Naive B cell (primary cell): Measurements from ENCODE around the gene ZNF385B. TPM values are rescaled to one million over a fixed set of nuclear protein-coding genes. Genes with fewer than 3 reads are reported as not detected.
"Not testable (repeated sequence)": the region's sequence is repeated elsewhere in the genome, so short reads cannot be mapped to it uniquely, and the experiment has no call there.

Source experiments
- ATAC-seq, 2 donors: fragments of 150-1000 bp; cut with Tn5 transposase; 2 replicates each; pipeline ENCODE4 v1.10.0; 2021; ENCODE audit warnings: low read depth in 2 of 2, mild to moderate bottlenecking in 2 of 2, moderate library complexity in 2 of 2
- DNase-seq: peaks from one replicate; pipeline ENCODE4 v3.0.0; 2022
- H3K27ac Mint-ChIP-seq, 6 donors: one replicate each; pipeline ENCODE4 v1.8.0; 2020 to 2022; ENCODE audit warnings: mild to moderate bottlenecking in 6 of 6, mixed read lengths in 6 of 6, moderate library complexity in 5 of 6, inconsistent platforms in 2 of 6
- H3K27me3 Mint-ChIP-seq, 3 donors: one replicate each; pipeline ENCODE4 v1.8.0; 2021 to 2022; ENCODE audit warnings: mixed read lengths in 3 of 3, mild to moderate bottlenecking in 1 of 3
- H3K36me3 Mint-ChIP-seq, 2 donors: one replicate each; pipeline ENCODE4 v1.8.0; 2020 to 2022; ENCODE audit warnings: mixed read lengths in 2 of 2, inconsistent platforms in 1 of 2, mild to moderate bottlenecking in 1 of 2
- H3K4me1 Mint-ChIP-seq, 3 donors: one replicate each; pipeline ENCODE4 v1.8.0; 2020 to 2022; ENCODE audit warnings: mixed read lengths in 3 of 3, inconsistent platforms in 1 of 3, mild to moderate bottlenecking in 1 of 3, moderate library complexity in 1 of 3
- H3K4me3 Mint-ChIP-seq, 8 donors: one replicate each; pipeline ENCODE4 v1.8.0; 2020 to 2022; ENCODE audit warnings: mild to moderate bottlenecking in 8 of 8, mixed read lengths in 8 of 8, moderate library complexity in 8 of 8, inconsistent platforms in 2 of 8
- H3K9me3 Mint-ChIP-seq, 7 donors: one replicate each; pipeline ENCODE4 v1.8.0; 2020 to 2022; ENCODE audit warnings: mixed read lengths in 7 of 7, mild to moderate bottlenecking in 5 of 7, inconsistent platforms in 2 of 7, moderate library complexity in 1 of 7
- polyA plus RNA-seq, 6 donors: library from polyadenylated mRNA; unstranded; fragments of 300-500 nt; fragmentation: Illumina TruSeq; gene quantifications; one replicate each; pipeline ENCODE4 v1.2.3, GENCODE V29; 2021; ENCODE audit warnings: low read depth in 6 of 6

ZNF385B gene
- polyA plus RNA-seq, 6 donors from 2014 or later: not detected

- H3K4me3 Mint-ChIP-seq: no peak overlapping the region
- H3K4me1 Mint-ChIP-seq: no peaks in the 10 kb centered on the region
- DNase-seq: no peak
- no peak overlapping the region for H3K27ac Mint-ChIP-seq
- peaks cover 0 to 2% (median 0%) of the 10 kb centered on the region in 7 donors for H3K9me3 Mint-ChIP-seq
- peaks cover 4 to 21% (median 6%) of the 10 kb centered on the region in 3 donors for H3K27me3 Mint-ChIP-seq
- ATAC-seq: no peak
- H3K36me3 Mint-ChIP-seq: no peaks in the 10 kb centered on the region
These were observed 218.9 kb downstream of the ZNF385B start for GRCh38 chr2:179642462-179642861.

- no peak for ATAC-seq
- Mint-ChIP-seq H3K9me3 (peaks cover 0 to 6% (median 0%) of the 10 kb centered on the region in 7 donors), H3K4me3 (no peak overlapping the region), H3K27ac (no peak overlapping the region), H3K4me1 (no peaks in the 10 kb centered on the region), H3K36me3 (no peaks in the 10 kb centered on the region), H3K27me3 (peaks cover 0 to 12% (median 4%) of the 10 kb centered on the region in 3 donors)
- no peak for DNase-seq
These were observed 224.4 kb downstream of the ZNF385B start for GRCh38 chr2:179636995-179637394.

- DNase-seq (no peak), ATAC-seq (no peak)
- Mint-ChIP-seq H3K27ac (no peak overlapping the region), H3K9me3 (peaks cover 0 to 8% (median 0%) of the 10 kb centered on the region in 7 donors), H3K36me3 (no peaks in the 10 kb centered on the region), H3K4me1 (no peaks in the 10 kb centered on the region), H3K27me3 (peaks cover 0 to 15% (median 4%) of the 10 kb centered on the region in 3 donors), H3K4me3 (no peak overlapping the region)
These were observed 225.1 kb downstream of the ZNF385B start for GRCh38 chr2:179636100-179636980.

- not testable (repeated sequence) for H3K4me3 Mint-ChIP-seq, H3K4me1 Mint-ChIP-seq, H3K36me3 Mint-ChIP-seq, ATAC-seq, H3K27me3 Mint-ChIP-seq, DNase-seq, H3K9me3 Mint-ChIP-seq, H3K27ac Mint-ChIP-seq
These were observed 229.5 kb downstream of the ZNF385B start for GRCh38 chr2:179631769-179632385.

GRCh38 chr2:179629776-179630175 is 231.6 kb downstream of the ZNF385B start:
- H3K4me1 Mint-ChIP-seq, DNase-seq, H3K27me3 Mint-ChIP-seq, H3K27ac Mint-ChIP-seq, H3K9me3 Mint-ChIP-seq, H3K36me3 Mint-ChIP-seq, H3K4me3 Mint-ChIP-seq, ATAC-seq: not testable (repeated sequence)

- Mint-ChIP-seq H3K27me3 (peaks cover 0 to 5% (median 0%) of the 10 kb centered on the region in 3 donors), H3K4me3 (no peak overlapping the region), H3K4me1 (no peaks in the 10 kb centered on the region), H3K27ac (no peak overlapping the region), H3K36me3 (no peaks in the 10 kb centered on the region), H3K9me3 (peaks cover 0 to 6% (median 0%) of the 10 kb centered on the region in 7 donors)
- DNase-seq (no peak), ATAC-seq (no peak)
These were observed 235.2 kb downstream of the ZNF385B start for GRCh38 chr2:179626261-179626660.

GRCh38 chr2:179622635-179623300 is 238.6 kb downstream of the ZNF385B start:
- Mint-ChIP-seq H3K9me3 (peaks cover 0 to 6% (median 4%) of the 10 kb centered on the region in 7 donors), H3K27me3 (peaks cover 0 to 5% (median 5%) of the 10 kb centered on the region in 3 donors), H3K27ac (no peak overlapping the region), H3K36me3 (no peaks in the 10 kb centered on the region), H3K4me3 (no peak overlapping the region), H3K4me1 (no peaks in the 10 kb centered on the region)
- DNase-seq: no peak
- no peak for ATAC-seq

- peaks cover under 1 to 7% (median 5%) of the 10 kb centered on the region in 3 donors for H3K27me3 Mint-ChIP-seq
- DNase-seq (no peak), ATAC-seq (no peak)
- H3K9me3 Mint-ChIP-seq: peaks cover 0 to 6% (median 4%) of the 10 kb centered on the region in 7 donors
- H3K4me3 Mint-ChIP-seq: no peak overlapping the region
- no peak overlapping the region for H3K27ac Mint-ChIP-seq
- H3K4me1 Mint-ChIP-seq: no peaks in the 10 kb centered on the region
- no peaks in the 10 kb centered on the region for H3K36me3 Mint-ChIP-seq
These were observed 239.3 kb downstream of the ZNF385B start for GRCh38 chr2:179622112-179622511.

- H3K27ac Mint-ChIP-seq: no peak overlapping the region
- H3K27me3 Mint-ChIP-seq: peaks cover 8 to 12% (median 10%) of the 10 kb centered on the region in 3 donors
- no peaks in the 10 kb centered on the region for H3K4me1 Mint-ChIP-seq
- no peak for DNase-seq
- H3K36me3 Mint-ChIP-seq: no peaks in the 10 kb centered on the region
- ATAC-seq: no peak
- H3K4me3 Mint-ChIP-seq: no peak overlapping the region
- H3K9me3 Mint-ChIP-seq: peaks cover 0 to 6% (median 4%) of the 10 kb centered on the region in 7 donors
These were observed 241.4 kb downstream of the ZNF385B start for GRCh38 chr2:179619947-179620467.

GRCh38 chr2:179614121-179614520 is 247.3 kb downstream of the ZNF385B start:
- no peak for ATAC-seq
- H3K27me3 Mint-ChIP-seq: peaks cover 8 to 32% (median 22%) of the 10 kb centered on the region in 3 donors

GRCh38 chr2:179613701-179614100 is 247.7 kb downstream of the ZNF385B start:
- peaks cover 8 to 32% (median 22%) of the 10 kb centered on the region in 3 donors for H3K27me3 Mint-ChIP-seq
- DNase-seq: no peak
- no peak overlapping the region for H3K4me3 Mint-ChIP-seq
- no peak for ATAC-seq
- H3K9me3 Mint-ChIP-seq: peaks cover 0 to 5% (median 1%) of the 10 kb centered on the region in 7 donors
- no peaks in the 10 kb centered on the region for H3K4me1 Mint-ChIP-seq
- no peaks in the 10 kb centered on the region for H3K36me3 Mint-ChIP-seq
- H3K27ac Mint-ChIP-seq: no peak overlapping the region

More at GRCh38 chr2:179614121-179614520, 247.3 kb downstream of the ZNF385B start:
- no peaks in the 10 kb centered on the region for H3K36me3 Mint-ChIP-seq
- no peak for DNase-seq
- no peak overlapping the region for H3K27ac Mint-ChIP-seq
- no peaks in the 10 kb centered on the region for H3K4me1 Mint-ChIP-seq
- no peak overlapping the region for H3K4me3 Mint-ChIP-seq
- H3K9me3 Mint-ChIP-seq: peaks cover 0 to 5% (median 1%) of the 10 kb centered on the region in 7 donors

- H3K4me1 Mint-ChIP-seq: no peaks in the 10 kb centered on the region
- DNase-seq: no peak
- H3K27ac Mint-ChIP-seq: no peak overlapping the region
These were observed 248.1 kb downstream of the ZNF385B start for GRCh38 chr2:179613299-179613651.

GRCh38 chr2:179612591-179613298 is 248.7 kb downstream of the ZNF385B start:
- Mint-ChIP-seq H3K9me3 (peaks cover 0 to 13% (median 1%) of the 10 kb centered on the region in 7 donors), H3K4me3 (no peak overlapping the region), H3K27ac (no peak overlapping the region), H3K36me3 (no peaks in the 10 kb centered on the region), H3K4me1 (no peaks in the 10 kb centered on the region), H3K27me3 (peaks cover 8 to 32% (median 22%) of the 10 kb centered on the region in 3 donors)
- no peak for ATAC-seq
- no peak for DNase-seq

More at GRCh38 chr2:179613299-179613651, 248.1 kb downstream of the ZNF385B start:
- ATAC-seq: no peak
- no peak overlapping the region for H3K4me3 Mint-ChIP-seq
- H3K9me3 Mint-ChIP-seq: peaks cover 0 to 9% (median 1%) of the 10 kb centered on the region in 7 donors
- H3K36me3 Mint-ChIP-seq: no peaks in the 10 kb centered on the region
- H3K27me3 Mint-ChIP-seq: peaks cover 8 to 32% (median 22%) of the 10 kb centered on the region in 3 donors
